ENCODE measurements around the gene ZFP82. TPM values are rescaled to one million over a fixed set of nuclear protein-coding genes. Genes with fewer than 3 reads are reported as not detected.

Gene ZFP82
- 1 to 10 TPM; 6.8 to 8.3 TPM for total RNA-seq
- 6.5 TPM for polyA plus RNA-seq (ENCODE audit: insufficient read depth, low read depth, low replicate concordance)
- long read RNA-seq, donor 1, full-length matches to known transcripts: 14 of 14 reads
- long read RNA-seq, donor 1, partial matches to known transcripts: 0 of 14 reads
- long read RNA-seq, donor 1, other reads (novel, unspliced or antisense): 0 of 14 reads
- long read RNA-seq, donor 2, full-length matches to known transcripts: 6 of 6 reads
- long read RNA-seq, donor 2, partial matches to known transcripts: 0 of 6 reads
- long read RNA-seq, donor 2, other reads (novel, unspliced or antisense): 0 of 6 reads

GRCh38 chr19:36418287-36419001 is at the start of gene ZFP82:
Gene ZFP82, minus strand, starts transcription at chr19:36418644. Its CDS starts 8,855 bp downstream, at chr19:36409789.
- 0 to 2% methylated on average over 18 to 44 of the region's 70 CpGs for WGBS, 2 donors
- TF ChIP-seq CTCF (IDR thresholded peaks at IDR 0.05) (no peak), POLR2A (IDR thresholded peaks at IDR 0.05) (no peak)
- intact Hi-C loops (cut with DNase I; ENCODE audit: low total_unique reads): no loop called here

GRCh38 chr19:36460046-36460445 is 41.6 kb upstream of the ZFP82 start:
- H3K27me3 ChIP-seq: no peaks in the 10 kb centered on the region
- intact Hi-C loops (cut with DNase I; ENCODE audit: low total_unique reads): no loop called here
- no peak for DNase-seq
- H3K9me3 ChIP-seq: no peaks in the 10 kb centered on the region
- 89 to 90% methylated on average over 1 of the region's 1 CpG for WGBS, 2 donors
- no peak overlapping the region for H3K4me3 ChIP-seq
- no peaks in the 10 kb centered on the region for H3K36me3 ChIP-seq (ENCODE audit: low read depth, missing control alignments)
- no peaks in the 10 kb centered on the region for H3K4me1 ChIP-seq
- TF ChIP-seq POLR2A (IDR thresholded peaks at IDR 0.05): no peak
- no peak for TF ChIP-seq CTCF (IDR thresholded peaks at IDR 0.05)
- no peak overlapping the region for H3K27ac ChIP-seq

More at GRCh38 chr19:36418287-36419001, at the start of gene ZFP82:
- Histone ChIP-seq H3K4me3 (peak within 1 kb of the TSS; percentile 90 to 91), H3K36me3 (ENCODE audit: low read depth, missing control alignments) (no peaks in the 10 kb centered on the region), H3K4me1 (peaks cover 9% of the 10 kb centered on the region), H3K27me3 (no peaks in the 10 kb centered on the region), H3K9me3 (no peaks in the 10 kb centered on the region), H3K27ac (peak within 1 kb of the TSS; percentile 89 to 90)
- DNase-seq: peak; percentile 84

- 92 to 99% methylated on average over 2 of the region's 2 CpGs for WGBS, 2 donors
- H3K9me3 ChIP-seq: no peaks in the 10 kb centered on the region
These were observed 38.4 kb upstream of the ZFP82 start for GRCh38 chr19:36456831-36457230.

GRCh38 chr19:36449059-36449670 is 30.7 kb upstream of the ZFP82 start:
- Histone ChIP-seq H3K36me3 (ENCODE audit: low read depth, missing control alignments) (no peaks in the 10 kb centered on the region), H3K4me3 (no peak overlapping the region), H3K9me3 (no peaks in the 10 kb centered on the region), H3K4me1 (no peaks in the 10 kb centered on the region), H3K27me3 (no peaks in the 10 kb centered on the region), H3K27ac (no peak overlapping the region)
- DNase-seq: no peak
- intact Hi-C loops (cut with DNase I; ENCODE audit: low total_unique reads): no loop called here
- 90 to 94% methylated on average over 5 of the region's 5 CpGs for WGBS, 2 donors
- no peak for TF ChIP-seq POLR2A (IDR thresholded peaks at IDR 0.05)
- no peak for TF ChIP-seq CTCF (IDR thresholded peaks at IDR 0.05)

More at GRCh38 chr19:36456831-36457230, 38.4 kb upstream of the ZFP82 start:
- no peaks in the 10 kb centered on the region for H3K27me3 ChIP-seq
- TF ChIP-seq CTCF (IDR thresholded peaks at IDR 0.05): no peak
- H3K36me3 ChIP-seq (ENCODE audit: low read depth, missing control alignments): no peaks in the 10 kb centered on the region
- no peak overlapping the region for H3K4me3 ChIP-seq
- DNase-seq: no peak
- no peaks in the 10 kb centered on the region for H3K4me1 ChIP-seq
- intact Hi-C loops (cut with DNase I; ENCODE audit: low total_unique reads): no loop called here
- H3K27ac ChIP-seq: no peak overlapping the region

All from testis (tissue), 5 donors.